ENCODE measurements around the gene RAB40B. TPM values are rescaled to one million over a fixed set of nuclear protein-coding genes. Genes with fewer than 3 reads are reported as not detected.

Gene RAB40B
- total and polyA plus RNA-seq, 2 of the 13 experiments (the other 11 are each of a cell fraction or from before 2014, with no cell fraction given): 6.2 to 6.5 TPM

GRCh38 chr17:82743344-82744219 lies 45.1 kb upstream of the RAB40B start:
- intact Hi-C loops (cut with micrococcal nuclease; ENCODE audit: unreplicated experiment): no loop called here
- no peak for DNase-seq (ENCODE audit: low spot score)
- ChIA-PET CTCF (ENCODE audit: low intra/inter-chr PET ratio, low total read pairs) (no interaction called here), POLR2A (interaction anchor here (0.8 kb wide), 1 partner anchor 32 kb away, joined by 3 read pairs; no protein-coding TSS in a partner anchor)
- Histone ChIP-seq H3K79me2 (ENCODE audit: insufficient read depth, low read length) (peaks cover 3% of the 10 kb centered on the region), H3K4me2 (ENCODE audit: low read depth, low read length) (no peak overlapping the region), H3K4me3 (replicated peaks in 1 of 3; ENCODE audit: insufficient read depth in 1 of 3, low read depth in 2 of 3, low read length in 3 of 3) (no peak overlapping the region), H3K9me3 (ENCODE audit: low read length) (peaks cover 17% of the 10 kb centered on the region), H3K27me3 (ENCODE audit: control insufficient read depth in 1 of 2, insufficient read depth in 2 of 2, low read length in 2 of 2) (no peaks in the 10 kb centered on the region), H3K27ac (ENCODE audit: extremely low read length, insufficient read depth, low read length) (no peak overlapping the region), H3K4me1 (ENCODE audit: insufficient read depth, low read length) (peaks cover 34% of the 10 kb centered on the region), H2AFZ (ENCODE audit: low read length) (no peak overlapping the region), H3K9ac (ENCODE audit: insufficient read depth, low read depth, low read length) (no peak overlapping the region), H4K20me1 (ENCODE audit: insufficient read depth, low read length) (no peaks in the 10 kb centered on the region), H3K36me3 (replicated peaks in 1 of 2; ENCODE audit: control insufficient read depth in 1 of 2, insufficient read depth in 2 of 2, low read length in 2 of 2) (peaks cover 19 to 40% of the 10 kb centered on the region in 2 experiments)
- ATAC-seq: no peak
- WGBS (ENCODE audit: low lambda C conversion rate): 95% methylated on average over 14 of the region's 16 CpGs
- FAIRE-seq: no peak
- in situ Hi-C loops (cut with HindIII; ENCODE audit: extremely low pct_ligation_motif_present, low pct_unique_long_range_greater_than_20kb): no loop called here
- BruUV-seq (replicated peaks): no TSS peak
- TF ChIP-seq SMC3 (IDR thresholded peaks at IDR 0.05; ENCODE audit: low read length): no peak
- TF ChIP-seq SMARCE1 (IDR thresholded peaks at IDR 0.05; ENCODE audit: borderline replicate concordance): no peak
- TF ChIP-seq ZNF225 (CRISPR knock-in tag; IDR thresholded peaks at IDR 0.05): no peak
- TF ChIP-seq RXRA (CRISPR knock-in tag; IDR thresholded peaks at IDR 0.05): no peak
- no peak for TF ChIP-seq HOXA3 (CRISPR knock-in tag; IDR thresholded peaks at IDR 0.05)
- no peak for TF ChIP-seq MZF1 (CRISPR knock-in tag; IDR thresholded peaks at IDR 0.05; ENCODE audit: borderline replicate concordance)
- no peak for TF ChIP-seq ZNF614 (CRISPR knock-in tag; IDR thresholded peaks at IDR 0.05; ENCODE audit: borderline replicate concordance)
- no peak for TF ChIP-seq ZFY (CRISPR knock-in tag; IDR thresholded peaks at IDR 0.05)
- TF ChIP-seq ZBTB2 (CRISPR knock-in tag; IDR thresholded peaks at IDR 0.05; ENCODE audit: low read depth): no peak
- no peak for TF ChIP-seq KLF11 (CRISPR knock-in tag; IDR thresholded peaks at IDR 0.05)
- TF ChIP-seq MAFK (conservative IDR thresholded peaks at IDR 0.05 in 1 of 2, IDR thresholded peaks at IDR 0.05 in 1 of 2; ENCODE audit: low read length in 2 of 2): no peak
- TF ChIP-seq ZNF687 (CRISPR knock-in tag; IDR thresholded peaks at IDR 0.05): peak; percentile 47
- TF ChIP-seq ZNF75D (CRISPR knock-in tag; IDR thresholded peaks at IDR 0.05; ENCODE audit: borderline replicate concordance): no peak
- 0 out of 2 replicates have a peak, but pooled peaks have one; percentile 26 for TF ChIP-seq ZNF274 (CRISPR knock-in tag; IDR thresholded peaks at IDR 0.05)
- TF ChIP-seq PAF1 (CRISPR knock-in tag; IDR thresholded peaks at IDR 0.05): 0 out of 2 replicates have a peak, but pooled peaks have one; percentile 44
- no peak for TF ChIP-seq ZKSCAN1 (IDR thresholded peaks at IDR 0.05; ENCODE audit: low read length)
- TF ChIP-seq ZNF234 (CRISPR knock-in tag; conservative IDR thresholded peaks at IDR 0.05): peak; percentile 48; the same call in 1 of the 2 replicates
- no peak for TF ChIP-seq ZNF367 (CRISPR knock-in tag; IDR thresholded peaks at IDR 0.05; ENCODE audit: borderline replicate concordance)
- no peak for TF ChIP-seq NCOA5 (CRISPR knock-in tag; IDR thresholded peaks at IDR 0.05)
- no peak for TF ChIP-seq ZMYM2 (CRISPR knock-in tag; IDR thresholded peaks at IDR 0.05)
